HepG2 (cell line): ENCODE measurements around the gene BCO2. TPM values are rescaled to one million over a fixed set of nuclear protein-coding genes. Genes with fewer than 3 reads are reported as not detected.

Experiments
- ADNP ChIP-seq: sonication (generic); formaldehyde crosslinking; IDR thresholded peaks from 2 replicates; pipeline ENCODE4 v1.4.0; 2020; ENCODE audit warnings: missing genetic modification reagents
- ATF6 ChIP-seq: sonication (generic); formaldehyde crosslinking; conservative IDR thresholded peaks from 2 replicates; pipeline ENCODE4 v1.4.0; 2020; ENCODE audit warnings: missing genetic modification reagents
- MIER3 ChIP-seq: IDR thresholded peaks from 2 replicates; pipeline ENCODE4 v1.6.1; 2016; ENCODE audit warnings: missing compliant biosample characterization, borderline replicate concordance
- MLXIP ChIP-seq: sonication (generic); formaldehyde crosslinking; IDR thresholded peaks from 2 replicates; pipeline ENCODE4 v1.9.0; 2021; ENCODE audit warnings: missing genetic modification reagents, borderline replicate concordance
- PHF21A ChIP-seq: sonication (generic); formaldehyde crosslinking; IDR thresholded peaks from 2 replicates; pipeline ENCODE4 v1.5.0; 2020; ENCODE audit warnings: mild to moderate bottlenecking, missing genetic modification reagents
- POLR2AphosphoS5 ChIP-seq: IDR thresholded peaks from 2 replicates; pipeline ENCODE4 v1.6.1; 2012; ENCODE audit warnings: low read depth, low read length
- TFE3 ChIP-seq: IDR thresholded peaks from 2 replicates; pipeline ENCODE4 v1.6.1; 2016
- ZBTB10 ChIP-seq: sonication (generic); formaldehyde crosslinking; IDR thresholded peaks from 2 replicates; pipeline ENCODE4 v1.4.0; 2020; ENCODE audit warnings: missing genetic modification reagents, borderline replicate concordance
- ZBTB20 ChIP-seq: sonication (generic); formaldehyde crosslinking; IDR thresholded peaks from 2 replicates; pipeline ENCODE4 v1.8.1; 2023; ENCODE audit warnings: missing genetic modification reagents, low read depth, mild to moderate bottlenecking, borderline replicate concordance
- ZFP1 ChIP-seq: IDR thresholded peaks from 2 replicates; pipeline ENCODE4 v1.6.1; 2016
- ZNF460 ChIP-seq: sonication (generic); formaldehyde crosslinking; IDR thresholded peaks from 2 replicates; pipeline ENCODE4 v1.5.1; 2020; ENCODE audit warnings: missing genetic modification reagents, mild to moderate bottlenecking, borderline replicate concordance
- ZNF510 ChIP-seq: sonication (generic); formaldehyde crosslinking; IDR thresholded peaks from 2 replicates; pipeline ENCODE4 v1.4.0; 2020; ENCODE audit warnings: low read depth, mild to moderate bottlenecking, missing genetic modification reagents
- polyA plus RNA-seq, 8 experiments: library from polyadenylated mRNA; depleted of rRNA in 3 of 8; stranded (reverse) in 7 of 8; unstranded in 1 of 8; fragments of >200 nt; fragmentation: Illumina TruSeq in 4 of 8; extraction: Trizol in 4 of 8; gene quantifications; 2 replicates each; pipeline versions ENCODE4 v1.2.1 to v1.2.3, GENCODE V29; 2011 to 2016; ENCODE audit warnings: low read depth in 4 of 8, missing spikeins in 1 of 8, mixed read lengths in 1 of 8; ENCODE audit not compliant: insufficient read depth in 1 of 8
- total RNA-seq, 5 experiments: library from RNA; depleted of rRNA; stranded (reverse); fragments of >200 nt; fragmentation: Illumina TruSeq; extraction: Trizol; gene quantifications; 2 replicates each; pipeline ENCODE4 v1.2.3, GENCODE V29; 2016; ENCODE audit warnings: low read depth in 1 of 5

The BCO2 gene
- total and polyA plus RNA-seq, 2 of the 13 experiments (the other 11 are each of a cell fraction or from before 2014, with no cell fraction given) = 0.38 to 0.58 TPM

- TF ChIP-seq ATF6 (CRISPR knock-in tag) = no peak
- no peak for TF ChIP-seq ADNP (CRISPR knock-in tag)
- no peak for TF ChIP-seq ZNF510 (CRISPR knock-in tag)
- no peak for TF ChIP-seq ZBTB20 (CRISPR knock-in tag)
- no peak for TF ChIP-seq PHF21A (CRISPR knock-in tag)
- TF ChIP-seq ZNF460 (CRISPR knock-in tag) = no peak
- no peak for TF ChIP-seq ZBTB10 (CRISPR knock-in tag)
- no peak for TF ChIP-seq MIER3 (CRISPR knock-in tag)
- TF ChIP-seq ZFP1 (CRISPR knock-in tag) = no peak
- TF ChIP-seq MLXIP (CRISPR knock-in tag) = no peak
- no peak for TF ChIP-seq POLR2AphosphoS5
- no peak for TF ChIP-seq TFE3 (CRISPR knock-in tag)
These were observed 66.2 kb downstream of the BCO2 start (continued) for GRCh38 chr11:112241486-112241885.
